ENCODE results near the gene SETD1A. TPM values are rescaled to one million over a fixed set of nuclear protein-coding genes. Genes with fewer than 3 reads are reported as not detected.
A peak's percentile ranks its signal among the peaks of the same experiment; 100 is the strongest.

SETD1A gene
- polyA plus RNA-seq, 2 of the 4 experiments (the other 2 are of a cell fraction) = 2.0 to 21.2 TPM

DNA sequence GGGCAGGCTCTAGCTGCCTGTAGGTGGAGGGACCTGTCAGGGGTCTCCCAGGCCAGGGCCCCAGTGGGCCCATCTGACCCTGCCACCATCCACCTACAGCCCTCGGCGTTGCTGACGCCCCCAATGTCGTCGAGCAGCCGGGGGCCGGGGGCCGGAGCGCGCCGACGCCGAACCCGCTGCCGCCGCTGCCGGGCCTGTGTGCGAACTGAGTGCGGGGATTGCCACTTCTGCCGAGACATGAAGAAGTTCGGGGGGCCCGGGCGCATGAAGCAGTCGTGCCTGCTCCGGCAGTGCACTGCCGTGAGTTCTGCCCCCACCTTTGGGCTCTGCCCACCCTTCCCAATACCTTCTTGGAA, 31.9 kb upstream of the SETD1A start:
- ChIA-PET CTCF (interaction anchor here (1.9 to 12.2 kb wide), 4 partner anchors 9 to 28 kb away, joined by 6 to 134 read pairs (median 8); no protein-coding TSS in a partner anchor), POLR2A (no interaction called here)
- no peak for TF ChIP-seq CHD2 (IDR thresholded peaks at IDR 0.05; ENCODE audit: low read length, partially characterized antibody)
- TF ChIP-seq CBX8 (IDR thresholded peaks at IDR 0.05) = no peak
- no peak for TF ChIP-seq MAFK (IDR thresholded peaks at IDR 0.05; ENCODE audit: partially characterized antibody)
- DNase-seq (ENCODE audit: low read depth in 1 of 2, low spot score in 1 of 2) (no peak), ATAC-seq (no peak), FAIRE-seq (no peak)
- H3K4me1 ChIP-seq = peaks cover 15% of the 10 kb centered on the region; the same call in 2 of the 3 replicates
- no peaks in the 10 kb centered on the region for H3K9me3 ChIP-seq
- WGBS (ENCODE audit: missing lambda C conversion rate) = 94% methylated on average over 26 of the region's 26 CpGs
- H3K4me3 ChIP-seq = no peak overlapping the region
- H3K27ac ChIP-seq = no peak overlapping the region
- H3K4me2 ChIP-seq = peak overlapping the region; percentile 97; the same call in 2 of the 3 replicates

DNA sequence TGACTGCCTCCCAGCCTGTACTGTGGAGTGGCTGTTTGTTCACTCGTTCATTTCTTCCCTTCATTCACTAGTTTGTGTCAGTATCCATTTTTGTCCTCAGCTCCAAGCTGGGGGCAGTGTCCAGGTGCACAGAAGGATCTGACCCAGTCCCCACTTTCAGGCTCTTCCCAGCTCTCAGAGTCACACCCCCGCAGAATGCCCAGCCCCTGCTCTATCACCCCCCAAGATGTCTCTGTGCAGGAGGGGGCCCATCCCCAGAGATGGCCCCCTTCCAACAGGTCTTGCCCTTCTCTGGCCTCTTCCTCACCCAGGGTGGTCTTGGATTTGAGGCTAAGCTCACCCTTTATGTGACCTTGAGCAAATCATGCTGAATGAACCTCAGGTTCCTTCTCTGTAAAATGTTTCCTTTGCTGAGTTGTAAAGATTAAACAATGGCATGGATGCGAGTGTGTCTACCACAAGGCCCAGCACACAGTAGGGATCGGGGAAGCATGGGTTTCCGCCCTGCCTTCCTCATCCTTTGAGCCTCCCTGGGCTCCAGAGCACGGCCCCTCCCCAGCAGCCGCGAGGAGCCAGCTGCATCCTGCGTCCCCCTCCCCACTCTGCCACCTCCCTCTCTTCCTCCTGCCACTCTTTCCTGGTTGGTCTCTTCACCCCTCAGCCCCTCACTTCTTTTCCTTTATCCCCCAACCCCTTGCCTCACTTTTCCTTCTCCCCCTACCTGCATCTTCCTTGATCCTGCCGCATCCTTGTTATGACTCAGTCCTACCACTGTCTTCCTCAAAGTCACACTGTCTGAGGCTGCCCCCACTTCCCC, 31.4 kb upstream of the SETD1A start:
- ChIA-PET CTCF (interaction anchor here (1.0 to 12.2 kb wide), 5 partner anchors 9 to 81 kb away, joined by 4 to 134 read pairs (median 7); no protein-coding TSS in a partner anchor), POLR2A (no interaction called here)
- no peak for TF ChIP-seq RARB (CRISPR knock-in tag; IDR thresholded peaks at IDR 0.05)
- TF ChIP-seq RCOR1 (IDR thresholded peaks at IDR 0.05; ENCODE audit: low read depth, low read length) = no peak
- TF ChIP-seq ZNF302 (CRISPR knock-in tag; IDR thresholded peaks at IDR 0.05) = no peak
- TF ChIP-seq, protein P1, sequence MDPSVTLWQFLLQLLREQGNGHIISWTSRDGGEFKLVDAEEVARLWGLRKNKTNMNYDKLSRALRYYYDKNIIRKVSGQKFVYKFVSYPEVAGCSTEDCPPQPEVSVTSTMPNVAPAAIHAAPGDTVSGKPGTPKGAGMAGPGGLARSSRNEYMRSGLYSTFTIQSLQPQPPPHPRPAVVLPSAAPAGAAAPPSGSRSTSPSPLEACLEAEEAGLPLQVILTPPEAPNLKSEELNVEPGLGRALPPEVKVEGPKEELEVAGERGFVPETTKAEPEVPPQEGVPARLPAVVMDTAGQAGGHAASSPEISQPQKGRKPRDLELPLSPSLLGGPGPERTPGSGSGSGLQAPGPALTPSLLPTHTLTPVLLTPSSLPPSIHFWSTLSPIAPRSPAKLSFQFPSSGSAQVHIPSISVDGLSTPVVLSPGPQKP (IDR thresholded peaks at IDR 0.05; ENCODE audit: low read depth, low read length) = no peak
- TF ChIP-seq HOXB5 (CRISPR knock-in tag; IDR thresholded peaks at IDR 0.05) = no peak
- TF ChIP-seq, protein P2, sequence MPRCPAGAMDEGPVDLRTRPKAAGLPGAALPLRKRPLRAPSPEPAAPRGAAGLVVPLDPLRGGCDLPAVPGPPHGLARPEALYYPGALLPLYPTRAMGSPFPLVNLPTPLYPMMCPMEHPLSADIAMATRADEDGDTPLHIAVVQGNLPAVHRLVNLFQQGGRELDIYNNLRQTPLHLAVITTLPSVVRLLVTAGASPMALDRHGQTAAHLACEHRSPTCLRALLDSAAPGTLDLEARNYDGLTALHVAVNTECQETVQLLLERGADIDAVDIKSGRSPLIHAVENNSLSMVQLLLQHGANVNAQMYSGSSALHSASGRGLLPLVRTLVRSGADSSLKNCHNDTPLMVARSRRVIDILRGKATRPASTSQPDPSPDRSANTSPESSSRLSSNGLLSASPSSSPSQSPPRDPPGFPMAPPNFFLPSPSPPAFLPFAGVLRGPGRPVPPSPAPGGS (IDR thresholded peaks at IDR 0.05) = no peak
- no peak for TF ChIP-seq CBX2 (IDR thresholded peaks at IDR 0.05; ENCODE audit: borderline replicate concordance, low read depth)
- TF ChIP-seq, protein P3, sequence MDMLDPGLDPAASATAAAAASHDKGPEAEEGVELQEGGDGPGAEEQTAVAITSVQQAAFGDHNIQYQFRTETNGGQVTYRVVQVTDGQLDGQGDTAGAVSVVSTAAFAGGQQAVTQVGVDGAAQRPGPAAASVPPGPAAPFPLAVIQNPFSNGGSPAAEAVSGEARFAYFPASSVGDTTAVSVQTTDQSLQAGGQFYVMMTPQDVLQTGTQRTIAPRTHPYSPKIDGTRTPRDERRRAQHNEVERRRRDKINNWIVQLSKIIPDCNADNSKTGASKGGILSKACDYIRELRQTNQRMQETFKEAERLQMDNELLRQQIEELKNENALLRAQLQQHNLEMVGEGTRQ (IDR thresholded peaks at IDR 0.05) = no peak
- TF ChIP-seq POLR2AphosphoS2 (conservative IDR thresholded peaks at IDR 0.05; ENCODE audit: low read length) = no peak
- TF ChIP-seq SMC3 (IDR thresholded peaks at IDR 0.05) = no peak
- no peak for TF ChIP-seq ZC3H11A (IDR thresholded peaks at IDR 0.05)
- TF ChIP-seq KDM5A (IDR thresholded peaks at IDR 0.05) = no peak
- TF ChIP-seq, protein P4, sequence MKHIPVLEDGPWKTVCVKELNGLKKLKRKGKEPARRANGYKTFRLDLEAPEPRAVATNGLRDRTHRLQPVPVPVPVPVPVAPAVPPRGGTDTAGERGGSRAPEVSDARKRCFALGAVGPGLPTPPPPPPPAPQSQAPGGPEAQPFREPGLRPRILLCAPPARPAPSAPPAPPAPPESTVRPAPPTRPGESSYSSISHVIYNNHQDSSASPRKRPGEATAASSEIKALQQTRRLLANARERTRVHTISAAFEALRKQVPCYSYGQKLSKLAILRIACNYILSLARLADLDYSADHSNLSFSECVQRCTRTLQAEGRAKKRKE (CRISPR knock-in tag; IDR thresholded peaks at IDR 0.05; ENCODE audit: low read depth) = no peak
- TF ChIP-seq, protein P5, sequence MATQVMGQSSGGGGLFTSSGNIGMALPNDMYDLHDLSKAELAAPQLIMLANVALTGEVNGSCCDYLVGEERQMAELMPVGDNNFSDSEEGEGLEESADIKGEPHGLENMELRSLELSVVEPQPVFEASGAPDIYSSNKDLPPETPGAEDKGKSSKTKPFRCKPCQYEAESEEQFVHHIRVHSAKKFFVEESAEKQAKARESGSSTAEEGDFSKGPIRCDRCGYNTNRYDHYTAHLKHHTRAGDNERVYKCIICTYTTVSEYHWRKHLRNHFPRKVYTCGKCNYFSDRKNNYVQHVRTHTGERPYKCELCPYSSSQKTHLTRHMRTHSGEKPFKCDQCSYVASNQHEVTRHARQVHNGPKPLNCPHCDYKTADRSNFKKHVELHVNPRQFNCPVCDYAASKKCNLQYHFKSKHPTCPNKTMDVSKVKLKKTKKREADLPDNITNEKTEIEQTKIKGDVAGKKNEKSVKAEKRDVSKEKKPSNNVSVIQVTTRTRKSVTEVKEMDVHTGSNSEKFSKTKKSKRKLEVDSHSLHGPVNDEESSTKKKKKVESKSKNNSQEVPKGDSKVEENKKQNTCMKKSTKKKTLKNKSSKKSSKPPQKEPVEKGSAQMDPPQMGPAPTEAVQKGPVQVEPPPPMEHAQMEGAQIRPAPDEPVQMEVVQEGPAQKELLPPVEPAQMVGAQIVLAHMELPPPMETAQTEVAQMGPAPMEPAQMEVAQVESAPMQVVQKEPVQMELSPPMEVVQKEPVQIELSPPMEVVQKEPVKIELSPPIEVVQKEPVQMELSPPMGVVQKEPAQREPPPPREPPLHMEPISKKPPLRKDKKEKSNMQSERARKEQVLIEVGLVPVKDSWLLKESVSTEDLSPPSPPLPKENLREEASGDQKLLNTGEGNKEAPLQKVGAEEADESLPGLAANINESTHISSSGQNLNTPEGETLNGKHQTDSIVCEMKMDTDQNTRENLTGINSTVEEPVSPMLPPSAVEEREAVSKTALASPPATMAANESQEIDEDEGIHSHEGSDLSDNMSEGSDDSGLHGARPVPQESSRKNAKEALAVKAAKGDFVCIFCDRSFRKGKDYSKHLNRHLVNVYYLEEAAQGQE (IDR thresholded peaks at IDR 0.05) = no peak
- TF ChIP-seq KDM1A (IDR thresholded peaks at IDR 0.05; ENCODE audit: low read depth) = no peak
- no peak for TF ChIP-seq MYC (IDR thresholded peaks at IDR 0.05; ENCODE audit: borderline replicate concordance, low read length)
- TF ChIP-seq JUNB (IDR thresholded peaks at IDR 0.05) = no peak
- no peak for TF ChIP-seq FOSL2 (IDR thresholded peaks at IDR 0.05)
- TF ChIP-seq FOSL2 (CRISPR knock-in tag; IDR thresholded peaks at IDR 0.05) = no peak
- no peak for TF ChIP-seq POLR2A (IDR thresholded peaks at IDR 0.05; ENCODE audit: low read length)
- TF ChIP-seq TP53 (CRISPR knock-in tag; IDR thresholded peaks at IDR 0.05) = no peak
- no peaks in the 10 kb centered on the region for H3K9me3 ChIP-seq
- no peak for FAIRE-seq
- H3K4me1 ChIP-seq = peaks cover 15% of the 10 kb centered on the region; the same call in 2 of the 3 replicates
- 83% methylated on average over 10 of the region's 10 CpGs for WGBS (ENCODE audit: missing lambda C conversion rate)
- no peak overlapping the region for H3K4me3 ChIP-seq
- no peak overlapping the region for H3K27ac ChIP-seq
- no peak for ATAC-seq
- H3K4me2 ChIP-seq = no peak overlapping the region
- no peak for DNase-seq (ENCODE audit: low read depth in 1 of 2, low spot score in 1 of 2)

Measured in A549 (cell line).